MCF 10A (cell line): Measurements from ENCODE around the gene JMJD6. TPM values are rescaled to one million over a fixed set of nuclear protein-coding genes. Genes with fewer than 3 reads are reported as not detected.

Experiments used
- BruUV-seq: library from RNA; stranded (reverse); fragments of 400-500 nt; replicated peaks from 2 replicates; lab custom pipeline; 2021; lab: Mats Ljungman, UMichigan
- CTCF ChIA-PET: fragments of 300-600 bp; sonication (Branson Sonifier 250); formaldehyde crosslinking; extraction: SDS; loops from one replicate; lab custom pipeline; 2021; ENCODE audit warnings: antibody characterized with exemption, inconsistent platforms; lab: Yijun Ruan, JAX
- POLR2A ChIA-PET: fragments of 300-600, 350-650 bp; sonication (Branson Sonifier 250); formaldehyde crosslinking; extraction: SDS; loops from one replicate; lab custom pipeline; 2020; ENCODE audit warnings: antibody characterized with exemption, inconsistent platforms; lab: Yijun Ruan, JAX
- DNase-seq: peaks from one replicate; pipeline ENCODE4 v3.0.0-alpha.2; 2018; ENCODE audit not compliant: unreplicated experiment
- H3K27ac Mint-ChIP-seq: one replicate; pipeline ENCODE4 v1.8.0; 2022; ENCODE audit warnings: mild to moderate bottlenecking, low read depth, mixed read lengths; ENCODE audit not compliant: unreplicated experiment
- H3K27me3 Mint-ChIP-seq: one replicate; pipeline ENCODE4 v1.8.0; 2022; ENCODE audit warnings: mixed read lengths; ENCODE audit not compliant: insufficient read depth, unreplicated experiment
- H3K36me3 Mint-ChIP-seq: one replicate; pipeline ENCODE4 v1.8.0; 2022; ENCODE audit warnings: mild to moderate bottlenecking, moderate library complexity, mixed read lengths; ENCODE audit not compliant: insufficient read depth, unreplicated experiment
- H3K4me1 Mint-ChIP-seq: one replicate; pipeline ENCODE4 v1.8.0; 2022; ENCODE audit warnings: mixed read lengths; ENCODE audit not compliant: insufficient read depth, unreplicated experiment
- H3K4me3 Mint-ChIP-seq: one replicate; pipeline ENCODE4 v1.8.0; 2022; ENCODE audit warnings: mild to moderate bottlenecking, moderate library complexity, mixed read lengths; ENCODE audit not compliant: unreplicated experiment
- H3K9me3 Mint-ChIP-seq: one replicate; pipeline ENCODE4 v1.8.0; 2022; ENCODE audit warnings: mixed read lengths; ENCODE audit not compliant: unreplicated experiment
- CTCF ChIP-seq: fragments of 200-600 bp; IDR thresholded peaks from one replicate; pipeline ENCODE4 v1.8.0; 2022; ENCODE audit warnings: antibody characterized with exemption, mild to moderate bottlenecking; ENCODE audit not compliant: unreplicated experiment
- intact Hi-C: fragments of 100-400 bp; cut with micrococcal nuclease; formaldehyde crosslinking; loops from 2 replicates; pipeline ENCODE4 v1.14.1; 2022
- total RNA-seq: library from RNA; stranded (reverse); gene quantifications from 2 replicates; pipeline ENCODE4 v1.2.3, GENCODE V29; 2022

JMJD6 gene
- total RNA-seq, 1 experiment from 2014 or later = 29.4 TPM

- peaks cover 78% of the 10 kb centered on the region for H3K36me3 Mint-ChIP-seq
- peak overlapping the region; percentile 97 for H3K27ac Mint-ChIP-seq
- H3K4me3 Mint-ChIP-seq = peak overlapping the region; percentile 100
- intact Hi-C loops = loop anchor here (10.0 kb wide), 1 partner anchor 330 kb away; no protein-coding TSS in a partner anchor
- ChIA-PET CTCF (interaction anchor here (0.7 to 0.9 kb wide), 2 partner anchors 20 to 1410 kb away, joined by 3 to 4 read pairs; no protein-coding TSS in a partner anchor), POLR2A (interaction anchor here (0.6 to 9.1 kb wide), 19 partner anchors 9 to 867 kb away, joined by 3 to 150 read pairs (median 5); partner anchors contain the start of genes JMJD6, METTL23, MXRA7 and PRCD)
- H3K9me3 Mint-ChIP-seq = no peaks in the 10 kb centered on the region
- BruUV-seq = no TSS peak
- peaks cover 20% of the 10 kb centered on the region for H3K4me1 Mint-ChIP-seq
- H3K27me3 Mint-ChIP-seq = no peaks in the 10 kb centered on the region
- peak; percentile 41 for DNase-seq
- no peak for TF ChIP-seq CTCF
These were observed 8.6 kb upstream of the JMJD6 start for GRCh38 chr17:76735006-76735405.

GRCh38 chr17:76734080-76734840 lies 7.9 kb upstream of the JMJD6 start:
- H3K27ac Mint-ChIP-seq = peak overlapping the region; percentile 36
- H3K27me3 Mint-ChIP-seq = no peaks in the 10 kb centered on the region
- no peak for TF ChIP-seq CTCF
- POLR2A ChIA-PET = interaction anchor here (0.7 to 9.1 kb wide), 13 partner anchors 8 to 552 kb away, joined by 3 to 150 read pairs (median 7); partner anchors contain the start of genes JMJD6, METTL23 and MXRA7
- H3K36me3 Mint-ChIP-seq = peaks cover 85% of the 10 kb centered on the region
- no TSS peak for BruUV-seq
- intact Hi-C loops = loop anchor here (10.0 kb wide), 1 partner anchor 331 kb away; no protein-coding TSS in a partner anchor
- DNase-seq = no peak
- no peaks in the 10 kb centered on the region for H3K9me3 Mint-ChIP-seq
- peaks cover 20% of the 10 kb centered on the region for H3K4me1 Mint-ChIP-seq
- CTCF ChIA-PET = interaction anchor here (0.7 kb wide), 1 partner anchor 525 kb away, joined by 3 read pairs; no protein-coding TSS in a partner anchor
- H3K4me3 Mint-ChIP-seq = peak overlapping the region; percentile 100

- ChIA-PET POLR2A (interaction anchor here (0.5 to 9.1 kb wide), 10 partner anchors 8 to 702 kb away, joined by 3 to 150 read pairs (median 3); partner anchors contain the start of genes JMJD6, METTL23 and ST6GALNAC2), CTCF (interaction anchor here (0.7 kb wide), 1 partner anchor 525 kb away, joined by 3 read pairs; no protein-coding TSS in a partner anchor)
- no peak for TF ChIP-seq CTCF
- H3K9me3 Mint-ChIP-seq = no peaks in the 10 kb centered on the region
- no peaks in the 10 kb centered on the region for H3K27me3 Mint-ChIP-seq
- peaks cover 86% of the 10 kb centered on the region for H3K36me3 Mint-ChIP-seq
- no TSS peak for BruUV-seq
- peak overlapping the region; percentile 36 for H3K27ac Mint-ChIP-seq
- peak overlapping the region; percentile 100 for H3K4me3 Mint-ChIP-seq
- DNase-seq = no peak
- intact Hi-C loops = loop anchor here (10.0 kb wide), 1 partner anchor 331 kb away; no protein-coding TSS in a partner anchor
- H3K4me1 Mint-ChIP-seq = peaks cover 20% of the 10 kb centered on the region
These were observed 7.2 kb upstream of the JMJD6 start for GRCh38 chr17:76733618-76733957.
